Head of caudate nucleus (tissue), 42 donors: ENCODE measurements around the gene SH3TC1.

ENCODE experiments used
- DNase-seq, 42 donors: peaks; one replicate each; pipeline versions ENCODE4 v3.0.0 to v3.0.0-alpha.2; 2020 to 2021; ENCODE audit warnings: mixed read lengths in 7 of 42
- intact Hi-C: fragments of 100-400 bp; cut with DNase I; formaldehyde crosslinking; loops from one replicate; pipeline ENCODE4 v1.15.0; 2022

SH3TC1 gene

DNA sequence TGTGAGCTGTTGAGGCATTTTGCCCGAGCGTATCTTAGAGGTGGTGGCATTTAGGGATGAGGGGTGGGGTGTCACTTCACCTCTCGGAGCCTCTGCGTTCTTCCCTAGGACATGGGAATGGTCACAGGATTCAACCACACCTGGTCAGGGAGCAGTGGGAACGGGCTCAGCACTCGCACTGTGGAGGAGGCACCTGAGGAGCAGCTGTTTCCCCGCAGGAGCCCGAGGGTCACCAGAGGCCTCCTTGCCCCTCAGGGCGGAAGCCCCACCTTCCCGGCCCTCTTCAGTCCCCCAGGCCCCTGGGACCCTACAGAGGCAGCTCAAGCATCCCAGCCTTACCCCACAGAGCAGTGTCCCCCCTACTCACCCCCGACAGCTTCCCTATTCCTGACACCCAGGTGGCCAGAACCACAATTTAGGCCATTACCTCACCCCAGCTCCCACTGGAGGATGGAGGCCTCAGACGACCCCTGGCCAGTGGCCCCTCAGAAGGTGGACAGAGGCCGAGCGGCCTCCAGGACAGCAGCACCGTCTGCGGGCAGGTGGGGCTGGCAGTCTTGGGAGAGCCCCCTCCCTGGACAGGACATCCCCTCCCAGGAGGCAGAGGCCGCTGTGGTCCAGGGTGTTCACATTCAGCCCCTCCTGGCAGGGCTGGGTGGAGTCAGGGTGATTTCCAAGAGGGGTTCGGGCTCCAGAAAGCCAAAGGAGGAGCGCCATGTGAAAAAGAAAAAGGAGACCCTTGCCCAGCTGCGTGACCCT is 66.3 kb downstream of the SH3TC1 start:
- DNase-seq, result no peak
- intact Hi-C loops, result no loop called here

DNA sequence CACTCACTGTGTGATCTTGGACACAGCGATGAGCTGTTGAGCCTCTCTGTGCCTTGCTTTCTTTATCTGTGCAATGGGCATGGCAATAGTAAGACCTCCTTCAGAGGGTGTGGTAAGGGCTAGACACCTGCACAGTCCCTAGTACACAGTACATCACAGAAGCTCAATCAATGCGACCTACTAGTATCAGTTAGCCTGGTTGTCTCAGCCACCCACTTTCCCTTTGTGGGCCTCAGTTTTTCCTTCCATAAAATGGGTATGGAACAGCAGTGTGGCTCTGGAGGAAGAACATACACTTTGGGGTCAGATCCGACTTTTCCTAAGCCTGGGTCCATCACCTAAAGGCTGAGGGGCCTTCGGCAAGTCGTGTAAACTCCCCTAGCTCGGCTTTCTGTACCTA is 67.0 kb downstream of the SH3TC1 start:
- no peak for DNase-seq
- intact Hi-C loops, result no loop called here

DNA sequence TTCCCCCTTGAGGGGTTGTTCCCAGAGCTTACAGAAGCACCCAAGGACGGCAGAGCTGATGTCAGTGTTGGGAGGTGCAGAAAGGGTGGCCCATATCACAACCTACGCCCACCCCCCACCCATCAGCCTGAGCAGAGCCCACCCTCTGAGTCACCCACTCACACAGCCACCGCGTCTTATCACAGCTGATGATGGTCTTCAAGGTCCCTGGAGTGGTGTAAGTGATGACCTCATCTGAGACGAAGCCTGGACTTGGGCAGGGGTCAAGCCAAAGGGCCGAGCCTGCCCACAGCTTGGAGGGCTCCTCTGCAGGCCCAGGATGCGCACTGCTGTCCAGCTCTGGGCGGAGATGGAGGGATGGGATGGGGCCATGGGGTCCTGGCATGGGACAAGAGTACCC is 67.4 kb downstream of the SH3TC1 start:
- intact Hi-C loops, result no loop called here
- DNase-seq, result no peak

DNA sequence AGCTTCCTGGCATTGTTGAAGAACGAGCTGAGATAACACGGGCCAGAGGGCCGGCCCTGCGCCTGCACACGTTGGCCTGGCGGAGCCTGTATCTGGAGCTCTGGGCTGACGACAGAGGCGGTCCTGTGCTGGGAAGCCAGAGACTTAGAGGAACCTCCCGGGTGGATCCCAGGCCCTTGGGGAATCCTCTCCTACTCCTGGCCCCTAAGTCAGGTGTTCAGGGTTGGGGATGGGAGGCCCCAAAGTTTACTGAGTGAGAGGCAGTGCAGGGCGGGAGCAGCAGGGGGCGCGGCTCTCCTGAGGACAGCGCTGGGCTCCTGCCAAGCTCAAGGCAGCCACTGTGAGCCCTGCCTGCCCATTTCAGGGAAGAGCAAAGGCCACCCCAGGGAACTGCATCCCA is 68.0 kb downstream of the SH3TC1 start:
- peak in 2 of 42 donors; percentile 13 to 18 for DNase-seq
- intact Hi-C loops, result no loop called here

DNA sequence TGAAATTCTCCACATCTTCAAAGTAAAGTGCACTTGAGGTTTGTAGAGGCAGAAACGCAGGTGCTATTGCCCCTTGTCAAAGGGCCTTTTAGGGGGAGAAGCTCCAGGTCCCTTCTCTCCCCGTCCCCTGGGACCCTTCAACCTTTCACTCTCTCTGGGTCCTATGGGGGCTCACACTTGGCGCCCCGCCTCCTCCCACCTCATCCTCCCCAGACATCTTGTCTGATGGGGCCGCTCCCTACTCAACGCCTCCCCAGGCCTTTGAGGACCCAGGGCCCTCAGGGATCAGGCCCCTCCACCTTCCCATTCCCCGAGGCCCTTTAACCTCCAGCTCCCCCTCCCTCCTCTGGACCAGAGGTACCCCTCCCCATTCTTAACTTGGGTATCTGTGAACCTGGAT is 69.1 kb downstream of the SH3TC1 start:
- intact Hi-C loops, result no loop called here
- DNase-seq, result no peak

DNA sequence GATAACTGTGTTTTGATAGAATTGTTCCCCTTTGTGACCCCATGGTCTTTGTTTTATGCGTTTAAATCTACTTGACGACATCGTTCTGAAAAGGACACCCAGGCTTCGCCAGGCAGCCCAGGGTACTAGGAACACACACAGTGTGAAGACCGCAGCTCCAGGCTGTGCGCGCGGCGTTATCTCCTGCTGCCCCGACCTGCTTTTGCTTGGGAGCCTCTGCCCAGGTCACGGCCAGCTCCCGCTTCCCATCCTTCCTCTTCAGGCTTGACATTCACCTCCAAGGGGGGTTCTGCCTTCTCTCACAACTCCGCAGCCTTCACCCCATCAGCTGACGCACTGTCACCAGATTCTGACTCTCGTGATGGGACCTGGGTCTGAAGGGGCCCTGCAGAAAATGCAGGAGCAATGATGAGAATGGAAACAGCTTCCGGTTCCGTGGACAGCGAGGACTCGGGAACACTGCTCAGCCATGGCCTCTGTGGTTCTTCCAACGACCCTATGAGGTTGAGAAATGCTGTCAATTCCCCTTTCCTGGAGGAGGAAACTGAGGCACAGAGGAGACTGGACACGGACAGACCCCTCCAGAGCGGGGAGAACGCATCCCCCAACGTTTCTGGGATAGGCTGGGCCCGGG is 69.9 kb downstream of the SH3TC1 start:
- no peak for DNase-seq
- intact Hi-C loops, result no loop called here

DNA sequence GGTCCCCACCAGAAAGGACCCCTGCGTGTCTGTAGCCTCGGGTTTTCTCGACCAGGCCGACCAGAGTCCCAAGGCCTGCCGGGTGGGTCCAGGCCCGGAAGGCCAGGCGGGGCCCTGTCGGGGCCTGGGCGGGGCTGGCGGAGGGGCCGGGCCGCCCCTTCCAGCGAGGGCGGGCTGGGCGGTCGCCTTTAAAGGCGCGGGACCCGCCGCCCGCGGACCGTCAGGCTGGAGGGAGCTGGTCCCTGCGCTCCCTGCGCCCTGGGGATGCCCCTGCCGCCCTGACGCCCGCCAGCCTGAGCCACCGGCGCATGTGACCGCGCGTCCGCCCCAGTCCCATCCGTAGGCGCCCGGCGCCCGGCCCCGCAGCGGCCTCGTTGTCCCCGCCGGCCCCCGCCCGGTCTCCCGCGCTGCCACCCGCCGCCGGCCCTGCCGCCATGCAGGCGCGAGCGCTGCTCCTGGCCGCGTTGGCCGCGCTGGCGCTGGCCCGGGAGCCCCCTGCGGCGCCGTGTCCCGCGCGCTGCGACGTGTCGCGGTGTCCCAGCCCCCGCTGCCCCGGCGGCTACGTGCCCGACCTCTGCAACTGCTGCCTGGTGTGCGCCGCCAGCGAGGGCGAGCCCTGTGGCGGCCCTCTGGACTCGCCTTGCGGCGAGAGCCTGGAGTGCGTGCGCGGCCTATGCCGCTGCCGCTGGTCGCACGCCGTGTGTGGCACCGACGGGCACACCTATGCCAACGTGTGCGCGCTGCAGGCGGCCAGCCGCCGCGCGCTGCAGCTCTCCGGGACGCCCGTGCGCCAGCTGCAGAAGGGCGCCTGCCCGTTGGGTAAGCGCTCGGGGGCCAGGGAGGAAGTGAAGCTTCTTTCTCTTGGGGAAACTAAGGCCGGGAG is 70.7 kb downstream of the SH3TC1 start, which contains the start of gene HTRA3:
Gene HTRA3, plus strand, starts transcription at position 220 of the 883 bp plus-strand sequence. Its CDS starts 215 bp downstream, at position 435.
- intact Hi-C loops, result no loop called here
- DNase-seq, result no peak

DNA sequence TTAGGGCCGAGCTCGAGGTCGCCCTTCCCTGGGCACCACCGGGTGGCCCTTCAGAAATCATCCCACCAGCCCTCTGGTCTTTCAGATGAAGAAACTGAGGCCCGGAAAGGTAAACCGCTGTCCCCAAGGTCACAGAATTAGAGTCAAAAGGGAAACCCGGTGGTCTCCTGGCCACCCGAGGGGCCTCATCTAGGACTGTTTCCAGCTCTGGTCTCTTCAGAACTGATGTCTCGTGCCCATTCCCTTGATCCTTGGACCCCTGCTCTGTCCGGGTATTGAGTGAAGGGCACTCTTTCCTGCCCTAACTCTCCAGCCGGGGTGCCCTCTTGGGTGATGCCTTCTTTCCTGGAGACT is 71.3 kb downstream of the SH3TC1 start:
- intact Hi-C loops, result no loop called here
- DNase-seq, result no peak

DNA sequence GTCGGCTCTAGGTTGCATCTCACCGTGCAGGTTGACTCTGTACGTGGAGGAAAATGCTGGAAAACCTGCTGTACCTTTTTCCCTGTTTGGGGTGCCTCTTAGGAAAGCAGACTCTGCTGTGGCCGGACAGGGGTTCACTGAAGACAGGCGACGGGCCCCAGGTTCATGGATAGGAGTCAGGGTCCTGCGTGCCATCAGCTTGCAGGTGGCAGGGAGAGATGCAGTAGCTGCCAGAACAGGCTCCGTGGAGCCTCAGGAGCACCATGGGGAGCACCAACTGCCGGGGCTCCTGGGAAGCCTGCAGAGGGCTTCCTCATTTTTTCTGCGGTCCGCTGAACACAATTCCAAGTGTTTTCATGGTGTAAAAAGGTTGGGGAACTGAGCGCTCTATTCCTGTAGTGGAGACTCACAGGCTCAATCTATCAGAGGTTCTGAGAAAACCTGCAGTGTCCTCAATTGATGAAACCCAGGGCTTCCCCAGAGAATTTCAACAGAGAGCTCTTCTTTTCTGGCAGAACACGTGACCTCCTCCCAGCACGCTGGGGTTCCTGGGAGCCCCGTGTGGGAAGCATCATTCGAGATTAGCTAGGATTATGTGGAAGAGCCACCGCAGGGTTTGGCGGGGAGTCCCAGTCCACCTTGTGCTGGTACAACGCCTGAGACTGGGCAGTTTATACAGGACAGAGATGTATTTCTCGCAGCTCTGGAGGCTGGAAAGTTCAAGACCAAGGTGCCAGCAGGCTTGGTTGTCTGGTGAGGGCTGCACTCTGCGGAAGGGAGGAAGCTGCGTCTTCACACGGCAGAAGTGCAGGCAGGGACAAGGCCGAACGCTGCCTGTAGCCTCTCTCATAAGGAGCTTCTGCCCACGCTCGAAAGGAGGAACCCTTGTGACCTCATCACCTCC is 72.1 kb downstream of the SH3TC1 start:
- intact Hi-C loops, result no loop called here
- DNase-seq, result no peak

DNA sequence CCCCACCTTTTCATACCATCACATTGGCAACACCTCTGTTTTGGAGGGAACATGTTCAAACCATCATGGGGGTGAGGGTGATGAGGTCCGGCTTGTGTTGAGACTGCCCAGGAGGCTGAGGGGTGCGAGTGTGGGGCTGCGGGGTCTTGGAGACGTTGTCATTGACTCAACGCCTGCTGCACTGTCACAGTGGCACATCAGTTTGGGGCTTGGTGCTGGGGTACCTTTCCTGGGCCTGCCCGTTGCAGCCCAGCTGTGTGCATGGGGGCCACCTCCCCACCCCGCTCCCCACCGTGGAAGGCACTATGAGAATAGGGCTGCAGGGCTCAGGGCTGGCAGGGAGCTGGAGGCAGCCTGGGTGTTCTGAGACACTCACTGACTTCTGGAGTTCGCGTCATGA is 72.7 kb downstream of the SH3TC1 start:
- intact Hi-C loops, result no loop called here
- no peak for DNase-seq

DNA sequence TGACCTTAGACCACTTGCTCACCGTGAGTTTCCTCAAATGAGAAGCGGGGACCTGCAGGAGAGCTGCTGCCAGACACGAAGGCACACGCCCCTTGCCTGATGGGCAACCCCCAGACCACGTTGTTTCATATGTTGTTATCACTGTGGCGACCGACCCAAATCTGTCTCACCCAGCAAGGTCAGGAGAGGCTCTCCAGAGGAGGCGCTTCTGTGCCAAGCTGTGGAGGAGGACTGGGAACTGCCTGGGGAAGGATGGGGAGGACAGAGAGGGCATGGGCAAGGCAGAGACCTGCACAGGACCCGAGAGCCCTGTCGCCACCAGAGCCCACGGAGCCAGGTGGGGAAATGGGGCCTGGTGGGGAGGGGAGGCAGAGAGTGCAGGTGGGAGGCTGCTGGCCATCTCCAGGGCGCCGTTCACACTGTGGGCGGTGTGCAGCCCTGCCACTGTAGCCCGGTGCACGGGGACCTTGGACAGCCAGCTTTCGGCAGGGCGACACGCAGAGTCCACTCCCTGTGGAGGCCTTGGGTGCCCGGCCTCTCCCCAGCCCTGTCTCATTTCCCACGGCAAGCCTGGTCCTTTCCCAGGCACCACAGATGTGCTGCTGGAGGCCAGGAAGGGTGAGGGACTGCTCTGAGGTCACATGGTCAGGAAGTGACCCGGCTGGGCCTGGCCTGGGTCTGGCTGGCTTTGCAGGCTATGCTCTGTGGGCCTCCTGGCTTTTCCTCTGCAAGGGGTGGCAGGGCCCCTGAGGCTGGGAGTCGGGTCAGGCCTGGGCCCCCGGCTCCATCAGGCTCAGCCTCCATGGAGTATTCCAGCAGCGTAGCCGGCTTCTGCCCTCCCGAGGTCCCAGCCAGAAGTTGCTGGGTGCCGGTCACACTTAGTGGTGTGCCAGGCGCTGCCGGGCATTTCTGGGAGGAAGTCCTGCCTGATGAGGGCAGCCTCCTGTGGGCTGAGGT is 73.7 kb downstream of the SH3TC1 start:
- no peak for DNase-seq
- intact Hi-C loops, result no loop called here

DNA sequence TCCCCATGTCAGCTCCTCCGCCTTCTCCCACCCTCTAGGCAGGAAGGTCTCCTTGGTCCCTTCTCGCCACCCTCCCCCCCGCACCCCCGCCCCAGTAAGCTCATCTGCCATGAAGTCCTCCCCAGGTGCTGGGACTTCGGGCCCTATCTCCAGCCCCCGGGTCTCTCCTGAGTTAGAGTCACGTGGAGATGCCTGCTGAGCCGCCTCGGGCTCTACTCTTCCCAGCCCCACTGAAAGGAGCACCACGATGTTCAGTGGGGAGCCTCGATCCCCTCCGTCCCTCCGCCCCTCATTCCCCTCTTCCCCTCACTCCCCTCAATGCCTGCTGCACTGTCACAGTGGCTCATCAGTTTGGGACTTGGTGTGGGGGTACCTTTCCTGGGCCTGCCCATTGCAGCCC is 74.4 kb downstream of the SH3TC1 start:
- intact Hi-C loops, result no loop called here
- no peak for DNase-seq

DNA sequence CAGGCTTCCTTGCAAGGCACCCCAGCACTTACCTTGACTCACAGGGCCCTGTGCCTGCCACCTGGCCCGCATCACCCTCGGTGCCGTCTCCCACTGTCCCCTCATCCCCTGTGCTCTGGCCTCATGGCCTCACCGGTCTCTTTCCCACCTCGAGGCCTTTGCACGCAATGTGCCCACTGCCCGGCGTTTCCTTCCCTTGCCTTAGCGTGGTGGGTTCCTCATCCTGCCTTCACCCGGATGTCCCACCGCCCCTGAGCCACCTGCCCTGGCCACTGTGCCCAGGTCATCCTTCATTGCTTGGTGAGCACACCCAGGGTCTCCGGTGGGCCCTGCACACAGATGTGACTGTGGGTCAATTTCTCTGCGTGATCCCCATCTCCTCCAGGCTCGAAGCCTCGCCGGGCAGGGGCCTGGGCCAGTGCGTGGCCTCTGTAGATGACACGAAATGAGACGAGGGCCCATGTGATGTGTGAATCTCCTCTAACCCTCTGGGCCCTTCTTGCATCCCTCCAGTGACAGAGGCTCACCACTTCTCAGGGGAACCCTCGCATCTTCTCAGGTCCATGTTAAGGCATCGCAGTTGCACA is 75.1 kb downstream of the SH3TC1 start:
- intact Hi-C loops, result no loop called here
- no peak for DNase-seq

DNA sequence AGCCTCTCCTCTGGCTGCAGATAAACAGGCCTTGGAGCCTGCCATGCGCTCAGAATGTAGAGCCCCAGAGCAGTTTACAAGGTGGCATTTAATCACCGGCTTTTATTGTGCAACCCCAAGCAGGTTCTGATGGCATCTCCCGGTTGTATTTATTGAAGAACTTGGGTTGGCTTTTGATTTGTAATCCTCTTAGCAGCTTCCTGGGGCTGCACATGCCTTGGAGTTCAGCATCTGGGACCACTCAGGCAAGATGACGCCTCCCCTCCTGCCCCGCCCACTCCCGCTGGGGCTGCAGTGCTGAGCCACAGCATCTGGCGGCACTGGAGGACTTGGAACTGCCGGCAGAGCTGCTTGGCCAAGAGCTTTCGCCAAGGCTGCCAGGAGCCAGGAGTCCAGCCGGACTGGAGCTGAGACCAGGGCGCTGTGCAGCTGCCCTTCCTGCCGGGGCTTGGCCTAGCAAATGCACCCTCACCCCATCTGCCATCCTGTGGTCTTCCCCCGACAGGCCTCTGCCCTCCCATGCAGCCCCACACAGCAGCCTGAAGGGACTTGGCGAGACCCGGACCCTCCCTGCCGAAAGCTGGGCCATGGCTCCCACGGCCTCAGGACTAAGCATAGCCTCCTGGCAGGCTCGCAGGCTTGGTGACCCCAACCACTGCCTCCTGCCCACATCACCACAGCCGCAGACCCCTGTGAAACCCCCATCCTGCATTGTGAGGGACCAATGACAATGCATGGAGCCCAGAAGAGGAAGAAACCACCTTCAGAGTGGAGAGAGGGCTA is 75.9 kb downstream of the SH3TC1 start:
- intact Hi-C loops, result no loop called here
- peak; percentile 61 to 88 (median 78) for DNase-seq

DNA sequence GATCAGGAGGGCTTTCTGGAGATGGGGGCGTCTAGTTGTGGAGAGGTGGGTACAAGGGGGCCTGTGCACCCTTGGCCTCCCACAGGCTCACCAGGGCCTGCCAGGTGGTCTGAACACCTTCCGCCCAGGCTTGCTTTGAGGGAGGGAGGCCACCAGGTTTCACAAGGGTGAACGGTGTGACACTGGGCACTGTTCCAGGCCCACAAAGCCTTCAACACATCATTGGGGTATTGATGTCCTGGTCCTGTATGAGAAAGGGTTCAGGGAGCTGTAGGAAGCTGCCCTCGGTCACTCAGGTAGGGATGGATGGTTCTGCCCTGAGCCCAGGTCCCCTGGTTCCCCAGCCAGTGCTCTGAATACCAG is 76.4 kb downstream of the SH3TC1 start:
- no peak for DNase-seq
- intact Hi-C loops, result no loop called here

DNA sequence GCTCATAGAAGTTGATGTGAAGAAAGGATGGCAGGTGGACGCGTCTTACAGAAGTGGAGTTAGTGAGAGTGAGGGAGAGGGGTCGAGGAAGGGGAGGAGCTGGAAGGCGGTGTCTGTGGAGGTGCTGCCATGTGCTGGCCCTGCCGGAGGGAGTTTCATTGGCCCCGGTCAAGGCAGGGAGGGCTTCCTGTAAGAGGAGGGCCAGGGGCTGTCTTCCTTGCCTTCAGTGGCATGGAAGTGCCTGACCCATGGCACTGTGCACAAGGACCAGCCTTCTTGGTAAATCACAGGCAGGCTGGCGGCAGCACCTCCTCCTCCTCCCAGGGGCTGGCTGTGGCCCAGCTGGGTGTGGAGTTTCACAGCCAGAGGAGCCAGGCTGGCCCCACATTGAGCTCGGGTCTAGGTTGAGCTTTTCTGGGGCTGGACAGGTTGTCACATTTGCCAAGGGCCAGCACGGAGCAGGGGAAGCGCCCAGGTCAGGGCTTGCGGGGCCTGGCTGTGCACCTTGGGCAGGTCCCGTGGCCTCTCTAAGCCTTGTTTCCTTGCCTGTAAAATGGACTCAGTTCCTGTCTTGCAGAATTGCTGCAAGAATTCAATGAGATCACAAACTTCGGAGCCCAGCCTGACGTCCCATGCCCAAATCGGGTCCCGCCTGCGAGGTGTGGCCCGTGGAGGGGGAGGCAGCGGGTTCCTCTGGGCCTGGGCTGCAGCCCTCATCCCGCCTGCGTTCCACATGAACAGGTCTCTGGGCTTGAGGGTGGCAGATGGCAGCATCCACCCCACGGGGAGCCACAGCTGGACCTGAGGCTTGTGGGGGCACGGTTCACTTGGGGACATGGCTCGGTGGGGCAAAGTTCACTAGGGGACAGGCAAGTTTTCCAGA is 77.5 kb downstream of the SH3TC1 start:
- intact Hi-C loops, result no loop called here
- peak in 1 of 42 donors; percentile 18 for DNase-seq
